Trophoblast cell (in vitro differentiated cells and primary cell): ENCODE data around the gene SORT1.

Experiments
- DNase-seq, 2 donors: peaks; one replicate each; pipeline ENCODE4 v3.0.0-alpha.2; 2016
- H2AFZ ChIP-seq: 2 replicates; pipeline ENCODE4 v1.6.1; 2013; ENCODE audit warnings: low read length, moderate library complexity, mild to moderate bottlenecking; ENCODE audit not compliant: insufficient read depth, poor library complexity
- H2AK5ac ChIP-seq: 2 replicates; pipeline ENCODE4 v1.6.1; 2013; ENCODE audit warnings: mild to moderate bottlenecking, low read length
- H2BK120ac ChIP-seq: 2 replicates; pipeline ENCODE4 v1.6.1; 2013; ENCODE audit warnings: low read length, mild to moderate bottlenecking, moderate library complexity; ENCODE audit not compliant: insufficient read depth, poor library complexity
- H2BK12ac ChIP-seq: 2 replicates; pipeline ENCODE4 v1.6.1; 2013; ENCODE audit warnings: mild to moderate bottlenecking, low read length, moderate library complexity
- H2BK5ac ChIP-seq: 2 replicates; pipeline ENCODE4 v1.6.1; 2013; ENCODE audit warnings: low read length, low read depth, moderate library complexity, mild to moderate bottlenecking; ENCODE audit not compliant: poor library complexity
- H3K14ac ChIP-seq: 2 replicates; pipeline ENCODE4 v1.6.1; 2013; ENCODE audit warnings: mild to moderate bottlenecking, low read length
- H3K18ac ChIP-seq: 2 replicates; pipeline ENCODE4 v1.6.1; 2013; ENCODE audit warnings: mild to moderate bottlenecking, low read length
- H3K23ac ChIP-seq: 2 replicates; pipeline ENCODE4 v1.6.1; 2013; ENCODE audit warnings: low read length
- H3K27ac ChIP-seq: 2 replicates; pipeline ENCODE4 v1.5.1; 2013; ENCODE audit warnings: low read depth, mild to moderate bottlenecking, inconsistent platforms, low read length, moderate library complexity
- H3K27me3 ChIP-seq: 2 replicates; pipeline ENCODE4 v1.6.1; 2013; ENCODE audit warnings: inconsistent platforms, mild to moderate bottlenecking, low read length, moderate library complexity; ENCODE audit not compliant: insufficient read depth
- H3K36me3 ChIP-seq, 2 experiments: 1 replicate in 1 of 2; 2 replicates in 1 of 2; pipeline ENCODE4 v1.6.1; 2013; ENCODE audit warnings: low read length in 2 of 2, mild to moderate bottlenecking in 2 of 2, moderate library complexity in 1 of 2; ENCODE audit not compliant: insufficient read depth in 2 of 2, control insufficient read depth in 1 of 2
- H3K4ac ChIP-seq: 2 replicates; pipeline ENCODE4 v1.6.1; 2013; ENCODE audit warnings: low read depth, mild to moderate bottlenecking, low read length, moderate library complexity
- H3K4me1 ChIP-seq, 2 experiments: 1 replicate in 1 of 2; 2 replicates in 1 of 2; pipeline ENCODE4 v1.6.1; 2013; ENCODE audit warnings: low read length in 2 of 2, mild to moderate bottlenecking in 2 of 2, moderate library complexity in 1 of 2; ENCODE audit not compliant: insufficient read depth in 2 of 2, control insufficient read depth in 1 of 2
- H3K4me2 ChIP-seq: 2 replicates; pipeline ENCODE4 v1.6.1; 2013; ENCODE audit warnings: inconsistent platforms, mild to moderate bottlenecking, low read length, moderate library complexity
- H3K4me3 ChIP-seq: 2 replicates; pipeline ENCODE4 v1.5.1; 2013; ENCODE audit warnings: mild to moderate bottlenecking, low read depth, low read length, inconsistent platforms
- H3K79me1 ChIP-seq: one replicate; pipeline ENCODE4 v1.6.1; 2013; ENCODE audit warnings: low read length
- H3K79me2 ChIP-seq: 2 replicates; pipeline ENCODE4 v1.6.1; 2013; ENCODE audit warnings: low read length, mild to moderate bottlenecking; ENCODE audit not compliant: control insufficient read depth, insufficient read depth, poor library complexity
- H3K9ac ChIP-seq: 2 replicates; pipeline ENCODE4 v1.6.1; 2013; ENCODE audit warnings: mild to moderate bottlenecking, low read length
- H3K9me3 ChIP-seq: 2 replicates; pipeline ENCODE4 v1.6.1; 2013; ENCODE audit warnings: low read depth, mild to moderate bottlenecking, control low read depth, inconsistent platforms, low read length; ENCODE audit not compliant: insufficient read depth
- H4K12ac ChIP-seq: 2 replicates; pipeline ENCODE4 v1.6.1; 2013; ENCODE audit warnings: low read depth, mild to moderate bottlenecking, low read length, moderate library complexity
- H4K8ac ChIP-seq: 2 replicates; pipeline ENCODE4 v1.6.1; 2013; ENCODE audit warnings: low read depth, mild to moderate bottlenecking, low read length, moderate library complexity
- H4K91ac ChIP-seq: one replicate; pipeline ENCODE4 v1.6.1; 2013; ENCODE audit warnings: low read depth, mild to moderate bottlenecking, low read length, moderate library complexity
- WGBS: extraction: QIAGEN DNeasy Blood & Tissue Kit; methylation state at CpG from one replicate; pipeline ENCODE4 v1.1.7; 2013; ENCODE audit warnings: missing lambda C conversion rate; ENCODE audit not compliant: insufficient read length, insufficient coverage; ENCODE audit errors: extremely low coverage; 5-methylcytosine and 5-hydroxymethylcytosine counted together

The SORT1 gene

GRCh38 chr1:109275706-109276345, 121.9 kb downstream of the SORT1 start:
- Histone ChIP-seq H3K4me1 (peaks cover 41 to 51% of the 10 kb centered on the region in 2 experiments), H3K18ac (peak overlapping the region; percentile 36), H4K8ac (peak overlapping the region; percentile 55), H3K36me3 (peaks cover 41 to 48% of the 10 kb centered on the region in 2 experiments), H3K27me3 (no peaks in the 10 kb centered on the region), H3K9ac (no peak overlapping the region), H3K4ac (peak overlapping the region; percentile 9), H3K14ac (peak overlapping the region; percentile 46), H2BK5ac (peak overlapping the region; percentile 88), H2AFZ (no peak overlapping the region), H3K9me3 (no peaks in the 10 kb centered on the region), H2BK12ac (peak overlapping the region; percentile 58), H3K4me3 (no peak overlapping the region), H2AK5ac (peak overlapping the region; percentile 38), H2BK120ac (peak overlapping the region; percentile 57), H3K23ac (no peak overlapping the region), H3K79me1 (peaks cover 36% of the 10 kb centered on the region), H4K91ac (peak overlapping the region; percentile 98), H3K79me2 (peaks cover 6% of the 10 kb centered on the region), H3K27ac (peak overlapping the region; percentile 99), H4K12ac (peak overlapping the region; percentile 2), H3K4me2 (peak overlapping the region; percentile 9)
- WGBS, result no CpG with 5 or more reads among the region's 9 CpGs
- DNase-seq, result no peak

- no peak overlapping the region for H3K4me3 ChIP-seq
- peak overlapping the region; percentile 93 for H2AK5ac ChIP-seq
- peak overlapping the region; percentile 99 for H3K27ac ChIP-seq
- H3K4me1 ChIP-seq, result peaks cover 33 to 42% of the 10 kb centered on the region in 2 experiments
- H2BK5ac ChIP-seq, result peak overlapping the region; percentile 91
- H3K4me2 ChIP-seq, result peak overlapping the region; percentile 51
- H4K12ac ChIP-seq, result peak overlapping the region; percentile 47
- H3K14ac ChIP-seq, result peak overlapping the region; percentile 89
- H4K8ac ChIP-seq, result peak overlapping the region; percentile 88
- H2BK120ac ChIP-seq, result peak overlapping the region; percentile 92
- peak overlapping the region; percentile 82 for H3K4ac ChIP-seq
- H3K9ac ChIP-seq, result no peak overlapping the region
- peak overlapping the region; percentile 88 for H3K18ac ChIP-seq
- peaks cover 4% of the 10 kb centered on the region for H3K79me2 ChIP-seq
- H3K27me3 ChIP-seq, result no peaks in the 10 kb centered on the region
- H2AFZ ChIP-seq, result peak overlapping the region; percentile 32
- peaks cover 36% of the 10 kb centered on the region for H3K79me1 ChIP-seq
- peaks cover 42 to 49% of the 10 kb centered on the region in 2 experiments for H3K36me3 ChIP-seq
- no peak overlapping the region for H3K23ac ChIP-seq
- no CpG with 5 or more reads among the region's 24 CpGs for WGBS
- no peaks in the 10 kb centered on the region for H3K9me3 ChIP-seq
- peak; percentile 88 to 92 for DNase-seq
- H4K91ac ChIP-seq, result peak overlapping the region; percentile 98
- H2BK12ac ChIP-seq, result peak overlapping the region; percentile 91
Measured at GRCh38 chr1:109274533-109275476, 122.9 kb downstream of the SORT1 start.

GRCh38 chr1:109273570-109274288, 124.0 kb downstream of the SORT1 start:
- Histone ChIP-seq H4K8ac (peak overlapping the region; percentile 51), H4K12ac (peak overlapping the region; percentile 5), H4K91ac (peak overlapping the region; percentile 83), H3K23ac (no peak overlapping the region), H3K4me2 (peak overlapping the region; percentile 3), H3K18ac (peak overlapping the region; percentile 42), H2AFZ (no peak overlapping the region), H3K36me3 (peaks cover 47 to 55% of the 10 kb centered on the region in 2 experiments), H3K4ac (peak overlapping the region; percentile 7), H3K27me3 (no peaks in the 10 kb centered on the region), H2BK120ac (peak overlapping the region; percentile 65), H3K79me1 (peaks cover 36% of the 10 kb centered on the region), H3K14ac (peak overlapping the region; percentile 75), H3K4me1 (peaks cover 33 to 39% of the 10 kb centered on the region in 2 experiments), H3K9me3 (peaks cover 4% of the 10 kb centered on the region), H3K9ac (no peak overlapping the region), H3K79me2 (peaks cover 4% of the 10 kb centered on the region), H3K4me3 (no peak overlapping the region), H2BK5ac (peak overlapping the region; percentile 37), H2AK5ac (peak overlapping the region; percentile 86), H2BK12ac (peak overlapping the region; percentile 53), H3K27ac (peak overlapping the region; percentile 99)
- peak in 1 of 2 donors; percentile 47 for DNase-seq
- WGBS, result no CpG with 5 or more reads among the region's 30 CpGs
